ENCODE results near the gene GBGT1.

The GBGT1 gene

GRCh38 chr9:133117271-133118178 is 46.2 kb downstream of the GBGT1 start:
- FAIRE-seq (no peak), DNase-seq (ENCODE audit: insufficient read length, low spot score) (no peak)

- DNase-seq (ENCODE audit: insufficient read length, low spot score) = no peak
- FAIRE-seq = no peak
Measured at GRCh38 chr9:133116346-133117231, 47.1 kb downstream of the GBGT1 start.

- no peak for DNase-seq (ENCODE audit: insufficient read length, low spot score)
- no peak for FAIRE-seq
Measured at GRCh38 chr9:133115604-133116345, 47.9 kb downstream of the GBGT1 start.

GRCh38 chr9:133114886-133115603 is 48.7 kb downstream of the GBGT1 start:
- no peak for DNase-seq (ENCODE audit: insufficient read length, low spot score)
- no peak for FAIRE-seq

GRCh38 chr9:133113949-133114885 is 49.5 kb downstream of the GBGT1 start:
- DNase-seq (ENCODE audit: insufficient read length, low spot score) = no peak
- no peak for FAIRE-seq

GRCh38 chr9:133113163-133113948 is 50.4 kb downstream of the GBGT1 start:
- no peak for FAIRE-seq
- DNase-seq (ENCODE audit: insufficient read length, low spot score) = no peak

- FAIRE-seq (no peak), DNase-seq (ENCODE audit: insufficient read length, low spot score) (no peak)
Measured at GRCh38 chr9:133112663-133113026, 51.1 kb downstream of the GBGT1 start.

- DNase-seq (ENCODE audit: insufficient read length, low spot score) = no peak
- no peak for FAIRE-seq
Measured at GRCh38 chr9:133111808-133112662, 51.7 kb downstream of the GBGT1 start.

- FAIRE-seq = no peak
Measured at GRCh38 chr9:133109931-133110650, 53.6 kb downstream of the GBGT1 start.

GRCh38 chr9:133108794-133109641 is 54.7 kb downstream of the GBGT1 start:
- FAIRE-seq (no peak), DNase-seq (ENCODE audit: insufficient read length, low spot score) (no peak)

More at GRCh38 chr9:133109931-133110650, 53.6 kb downstream of the GBGT1 start:
- DNase-seq (ENCODE audit: insufficient read length, low spot score) = no peak

- FAIRE-seq = no peak
- no peak for DNase-seq (ENCODE audit: insufficient read length, low spot score)
Measured at GRCh38 chr9:133107961-133108793, 55.5 kb downstream of the GBGT1 start.

- FAIRE-seq = no peak
- no peak for DNase-seq (ENCODE audit: insufficient read length, low spot score)
Measured at GRCh38 chr9:133107245-133107722, 56.4 kb downstream of the GBGT1 start.

- DNase-seq (ENCODE audit: insufficient read length, low spot score) (no peak), FAIRE-seq (no peak)
Measured at GRCh38 chr9:133106511-133107244, 57.0 kb downstream of the GBGT1 start.

GRCh38 chr9:133105461-133105770 is 58.3 kb downstream of the GBGT1 start:
- no peak for FAIRE-seq
- no peak for DNase-seq (ENCODE audit: insufficient read length, low spot score)

Measured in HTR-8/SVneo (cell line).